ENCODE measurements around the gene RIBC2.
"Not testable (repeated sequence)": the region's sequence is repeated elsewhere in the genome, so short reads cannot be mapped to it uniquely, and the experiment has no call there.

The RIBC2 gene

GRCh38 chr22:45450921-45451651 lies 37.6 kb downstream of the RIBC2 start:
- no peak for DNase-seq

DNA sequence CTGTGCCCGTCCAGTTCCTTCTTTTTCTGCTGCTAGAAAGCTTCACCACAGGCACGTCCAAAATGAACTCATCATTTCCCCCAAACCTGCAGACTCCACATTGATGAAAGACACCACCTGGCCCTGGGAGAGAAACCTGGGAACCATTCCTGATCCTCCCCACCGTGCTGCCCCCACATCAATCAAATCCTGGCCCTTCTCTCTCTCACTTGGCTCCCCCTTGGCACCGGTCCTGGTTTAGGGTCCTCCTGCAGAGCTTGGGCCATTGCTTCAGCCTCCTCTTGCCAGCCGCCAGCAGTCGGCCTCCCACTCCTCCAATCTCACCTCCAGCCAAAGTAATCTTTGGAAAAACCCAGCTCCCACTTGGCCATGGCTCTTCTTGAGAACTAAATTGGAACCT lies 38.5 kb downstream of the RIBC2 start:
- DNase-seq, result no peak

DNA sequence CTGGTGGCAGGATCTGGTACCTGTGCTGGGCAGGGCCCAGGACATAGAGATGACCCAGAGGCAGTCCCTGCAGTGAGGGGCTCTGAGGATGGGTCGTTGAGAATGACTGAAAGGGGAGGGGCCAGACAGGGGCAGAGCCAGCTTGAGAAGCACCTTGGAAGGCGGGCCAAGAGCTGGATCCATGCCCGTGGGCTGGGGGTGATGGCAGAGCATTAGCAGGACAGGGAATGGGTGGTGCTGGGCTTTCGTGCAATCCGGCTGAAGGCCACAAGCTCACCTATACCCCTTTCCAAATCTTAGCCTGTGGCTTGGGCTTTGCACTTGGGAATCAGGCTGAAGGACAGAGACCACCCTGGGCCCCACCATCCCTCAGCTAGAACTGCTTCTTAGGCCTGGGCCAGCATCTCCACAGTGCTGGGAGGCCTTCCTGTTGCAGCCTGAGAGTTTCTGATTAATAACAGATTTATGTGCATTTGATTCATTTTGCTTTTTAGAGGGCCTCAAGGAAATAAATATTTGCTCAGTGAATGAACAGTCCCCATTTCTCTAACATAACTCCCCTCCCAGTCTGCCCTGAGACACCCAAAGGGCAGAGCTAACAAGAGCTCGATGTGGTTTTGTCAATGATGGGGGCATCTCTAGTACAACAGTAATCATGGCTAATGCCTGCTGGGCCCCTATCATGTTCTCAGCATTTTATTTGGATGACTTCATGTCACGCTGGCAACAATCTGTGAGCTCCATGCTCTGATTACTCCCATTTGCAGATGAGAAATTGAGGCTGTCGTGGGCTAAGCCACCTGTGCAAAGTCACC lies 39.3 kb downstream of the RIBC2 start:
- no peak for DNase-seq

GRCh38 chr22:45453764-45454163 lies 40.3 kb downstream of the RIBC2 start:
- DNase-seq, result no peak

GRCh38 chr22:45454275-45454674 lies 40.8 kb downstream of the RIBC2 start:
- DNase-seq, result no peak

GRCh38 chr22:45455212-45455611 lies 41.7 kb downstream of the RIBC2 start:
- no peak for DNase-seq

GRCh38 chr22:45455621-45456020 lies 42.1 kb downstream of the RIBC2 start:
- no peak for DNase-seq

- DNase-seq, result no peak
These were observed 43.3 kb downstream of the RIBC2 start for GRCh38 chr22:45456811-45457210.

GRCh38 chr22:45458532-45458931 lies 45.0 kb downstream of the RIBC2 start:
- DNase-seq, result no peak

DNA sequence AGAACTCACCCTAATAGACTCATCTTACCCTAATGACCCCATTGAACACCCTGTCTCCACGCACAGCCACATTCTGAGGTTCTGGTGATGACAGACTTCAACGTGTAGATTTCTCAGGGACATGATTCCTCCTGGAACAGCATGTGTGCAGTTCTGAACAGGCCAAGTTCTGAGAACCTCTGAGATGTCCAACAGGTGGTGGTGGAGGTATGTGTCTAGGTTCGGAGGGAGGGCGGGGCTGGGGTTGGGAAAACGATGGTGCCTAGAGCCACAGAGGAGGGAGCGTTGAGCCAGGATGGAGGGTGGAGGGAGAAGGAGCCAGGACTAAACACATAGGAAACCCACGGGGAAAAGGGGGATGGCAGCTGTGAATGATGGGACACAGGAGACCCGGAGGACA lies 45.7 kb downstream of the RIBC2 start:
- no peak for DNase-seq

DNA sequence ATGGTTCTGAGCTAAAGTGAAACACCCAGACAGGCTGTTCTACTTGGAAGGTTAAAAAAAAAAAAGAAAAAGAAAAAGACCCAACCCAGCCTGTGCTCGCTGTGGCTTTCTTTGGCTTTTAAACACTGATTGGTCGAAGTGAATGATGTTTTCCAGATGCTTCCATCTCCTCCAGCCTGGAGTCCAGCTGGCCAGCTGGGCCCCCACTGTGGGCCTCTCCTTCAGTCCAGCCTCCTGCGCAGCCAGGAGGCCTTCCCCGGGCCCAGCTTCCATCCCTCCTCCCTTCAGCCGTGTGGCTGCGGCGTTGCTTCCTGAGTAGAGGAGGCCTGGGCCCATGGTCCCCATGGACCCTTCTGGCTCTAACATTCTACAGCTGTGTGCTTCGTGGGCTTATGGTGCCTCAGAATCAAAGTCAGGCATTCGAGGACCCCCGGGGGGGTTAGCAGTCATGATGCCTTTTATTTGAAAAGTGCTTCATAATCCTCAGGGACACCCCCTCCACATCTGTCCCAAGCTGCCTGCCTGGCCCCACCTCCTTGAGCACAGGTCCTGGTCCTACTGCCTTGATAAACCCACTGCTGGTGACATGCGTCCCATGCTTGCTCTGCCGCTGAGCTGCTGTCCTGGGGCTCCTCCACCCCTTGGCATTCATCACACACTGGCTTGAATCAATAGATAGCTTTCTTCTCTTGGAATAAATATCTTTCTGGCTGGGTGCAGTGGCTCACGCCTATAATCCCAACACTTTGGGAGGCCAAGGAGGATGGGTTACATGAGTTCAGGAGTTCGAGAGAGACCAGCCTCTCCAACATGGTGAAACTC lies 47.0 kb downstream of the RIBC2 start:
- DNase-seq, result no peak

GRCh38 chr22:45462034-45462655 lies 48.7 kb downstream of the RIBC2 start:
- peak; percentile 9 for DNase-seq

GRCh38 chr22:45463691-45464090 lies 50.2 kb downstream of the RIBC2 start:
- DNase-seq, result not testable (repeated sequence)

- DNase-seq, result no peak
These were observed 52.1 kb downstream of the RIBC2 start for GRCh38 chr22:45465633-45466032.

GRCh38 chr22:45468872-45469271 lies 55.4 kb downstream of the RIBC2 start:
- no peak for DNase-seq

- DNase-seq, result no peak
These were observed 56.0 kb downstream of the RIBC2 start for GRCh38 chr22:45469281-45470073.

DNA sequence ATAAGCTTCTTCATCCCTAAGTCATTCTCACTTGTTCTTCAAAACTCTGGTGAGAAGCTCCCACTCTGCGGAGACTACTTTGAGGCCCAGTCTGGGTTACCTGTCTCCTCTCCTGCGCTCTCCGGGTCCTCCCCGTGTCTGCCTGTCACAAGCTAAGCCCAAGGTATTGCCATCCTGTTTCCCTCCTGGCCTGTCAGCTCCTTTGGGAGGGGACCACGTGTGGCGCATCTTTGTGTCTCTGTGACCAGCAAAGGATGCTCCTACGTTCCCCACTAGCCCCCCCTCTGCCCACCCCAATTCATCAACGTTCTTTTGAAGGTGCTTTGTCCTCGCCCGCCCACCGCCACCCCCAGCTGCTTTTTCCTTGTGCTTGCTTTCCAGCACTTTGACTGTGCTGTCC lies 57.4 kb downstream of the RIBC2 start:
- DNase-seq, result no peak

DNA sequence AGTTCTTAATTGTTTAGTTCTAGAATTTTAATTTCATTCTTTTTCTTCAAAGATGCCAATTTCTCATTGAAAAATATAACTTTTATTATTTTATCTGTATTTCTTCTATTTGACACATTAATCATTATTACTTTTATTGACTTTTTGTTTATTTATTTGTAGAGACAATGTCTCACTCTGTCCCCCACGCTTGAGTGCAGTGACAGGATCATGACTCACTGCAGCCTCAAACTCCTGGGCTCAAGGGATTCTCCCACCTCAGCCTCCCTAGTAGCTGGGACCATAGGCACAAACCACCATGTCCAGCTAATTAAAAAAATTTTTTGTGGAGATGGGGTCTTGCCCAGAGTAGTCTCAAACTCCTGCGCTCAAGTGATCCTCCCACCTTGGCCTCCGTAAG lies 58.9 kb downstream of the RIBC2 start:
- no peak for DNase-seq

- DNase-seq, result no peak
These were observed 60.2 kb downstream of the RIBC2 start for GRCh38 chr22:45473626-45474237.

- DNase-seq, result no peak
These were observed 61.7 kb downstream of the RIBC2 start for GRCh38 chr22:45475063-45475747.

Data from activated CD4-positive, alpha-beta T cell treated with anti-CD3 and anti-CD28 coated beads, Interleukin-2, Interleukin-6, amounts not matched to agents 100 ng/mL and 50 ng/mL, durations not matched to agents 16 hours and 8 hours (primary cell).